ENCODE data around the gene MID1. TPM values are rescaled to one million over a fixed set of nuclear protein-coding genes. Genes with fewer than 3 reads are reported as not detected.

MID1 gene
- total and polyA plus RNA-seq, 2 donors from 2014 or later: 5.3 to 54.1 TPM

GRCh38 chrX:10555846-10556245 lies 64.5 kb downstream of the MID1 start:
- Histone ChIP-seq H3K9ac (ENCODE audit: low read length in 3 of 3) (no peak overlapping the region), H3K9me3 (ENCODE audit: control insufficient read depth in 2 of 3, insufficient read depth in 1 of 3, low read length in 3 of 3) (no peaks in the 10 kb centered on the region), H3K27ac (ENCODE audit: low read depth in 2 of 2, low read length in 2 of 2) (peak overlapping the region in 1 of 2 donors; percentile 37), H3K36me3 (ENCODE audit: control insufficient read depth in 2 of 3, insufficient read depth in 3 of 3, low read length in 3 of 3) (no peaks in the 10 kb centered on the region), H3K27me3 (ENCODE audit: control insufficient read depth, insufficient read depth, low read length) (no peaks in the 10 kb centered on the region), H3K4me1 (ENCODE audit: control insufficient read depth in 2 of 3, insufficient read depth in 2 of 3, low read depth in 1 of 3, low read length in 3 of 3) (no peaks in the 10 kb centered on the region), H3K4me3 (ENCODE audit: low read length in 3 of 3) (no peak overlapping the region)
- DNase-seq: no peak
- intact Hi-C loops (cut with DNase I): no loop called here
- TF ChIP-seq, protein P1, sequence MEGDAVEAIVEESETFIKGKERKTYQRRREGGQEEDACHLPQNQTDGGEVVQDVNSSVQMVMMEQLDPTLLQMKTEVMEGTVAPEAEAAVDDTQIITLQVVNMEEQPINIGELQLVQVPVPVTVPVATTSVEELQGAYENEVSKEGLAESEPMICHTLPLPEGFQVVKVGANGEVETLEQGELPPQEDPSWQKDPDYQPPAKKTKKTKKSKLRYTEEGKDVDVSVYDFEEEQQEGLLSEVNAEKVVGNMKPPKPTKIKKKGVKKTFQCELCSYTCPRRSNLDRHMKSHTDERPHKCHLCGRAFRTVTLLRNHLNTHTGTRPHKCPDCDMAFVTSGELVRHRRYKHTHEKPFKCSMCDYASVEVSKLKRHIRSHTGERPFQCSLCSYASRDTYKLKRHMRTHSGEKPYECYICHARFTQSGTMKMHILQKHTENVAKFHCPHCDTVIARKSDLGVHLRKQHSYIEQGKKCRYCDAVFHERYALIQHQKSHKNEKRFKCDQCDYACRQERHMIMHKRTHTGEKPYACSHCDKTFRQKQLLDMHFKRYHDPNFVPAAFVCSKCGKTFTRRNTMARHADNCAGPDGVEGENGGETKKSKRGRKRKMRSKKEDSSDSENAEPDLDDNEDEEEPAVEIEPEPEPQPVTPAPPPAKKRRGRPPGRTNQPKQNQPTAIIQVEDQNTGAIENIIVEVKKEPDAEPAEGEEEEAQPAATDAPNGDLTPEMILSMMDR (IDR thresholded peaks at IDR 0.05; ENCODE audit: borderline replicate concordance, extremely low read depth, insufficient read depth): no peak
- no peak for FAIRE-seq

GRCh38 chrX:10554612-10555270 lies 65.6 kb downstream of the MID1 start:
- intact Hi-C loops (cut with DNase I): no loop called here
- no peak for FAIRE-seq
- Histone ChIP-seq H3K36me3 (ENCODE audit: control insufficient read depth in 2 of 3, insufficient read depth in 3 of 3, low read length in 3 of 3) (no peaks in the 10 kb centered on the region), H3K4me3 (ENCODE audit: low read length in 3 of 3) (no peak overlapping the region), H3K27ac (ENCODE audit: low read depth in 2 of 2, low read length in 2 of 2) (peak overlapping the region in 1 of 2 donors; percentile 67), H3K4me1 (ENCODE audit: control insufficient read depth in 2 of 3, insufficient read depth in 2 of 3, low read depth in 1 of 3, low read length in 3 of 3) (no peaks in the 10 kb centered on the region), H3K27me3 (ENCODE audit: control insufficient read depth, insufficient read depth, low read length) (no peaks in the 10 kb centered on the region), H3K9me3 (ENCODE audit: control insufficient read depth in 2 of 3, insufficient read depth in 1 of 3, low read length in 3 of 3) (no peaks in the 10 kb centered on the region), H3K9ac (ENCODE audit: low read length in 3 of 3) (no peak overlapping the region)
- DNase-seq: peak in 1 of 5 donors; percentile 62
- TF ChIP-seq, protein P1 (IDR thresholded peaks at IDR 0.05; ENCODE audit: borderline replicate concordance, extremely low read depth, insufficient read depth): no peak

- no peak overlapping the region for H3K27ac ChIP-seq (ENCODE audit: low read depth in 2 of 2, low read length in 2 of 2)
- no peak overlapping the region for H3K9ac ChIP-seq (ENCODE audit: low read length in 3 of 3)
- DNase-seq: no peak
- H3K4me1 ChIP-seq (ENCODE audit: control insufficient read depth in 2 of 3, insufficient read depth in 2 of 3, low read depth in 1 of 3, low read length in 3 of 3): no peaks in the 10 kb centered on the region
- FAIRE-seq: no peak
- TF ChIP-seq, protein P1 (IDR thresholded peaks at IDR 0.05; ENCODE audit: borderline replicate concordance, extremely low read depth, insufficient read depth): no peak
- intact Hi-C loops (cut with DNase I): no loop called here
- no peaks in the 10 kb centered on the region for H3K36me3 ChIP-seq (ENCODE audit: control insufficient read depth in 2 of 3, insufficient read depth in 3 of 3, low read length in 3 of 3)
- H3K4me3 ChIP-seq (ENCODE audit: low read length in 3 of 3): no peak overlapping the region
- no peaks in the 10 kb centered on the region for H3K27me3 ChIP-seq (ENCODE audit: control insufficient read depth, insufficient read depth, low read length)
- no peaks in the 10 kb centered on the region for H3K9me3 ChIP-seq (ENCODE audit: control insufficient read depth in 2 of 3, insufficient read depth in 1 of 3, low read length in 3 of 3)
These were observed 71.1 kb downstream of the MID1 start for GRCh38 chrX:10549280-10549679.

- H3K4me3 ChIP-seq (ENCODE audit: low read length in 3 of 3): no peak overlapping the region
- FAIRE-seq (peak; percentile 3), DNase-seq (no peak)
- no peaks in the 10 kb centered on the region for H3K27me3 ChIP-seq (ENCODE audit: control insufficient read depth, insufficient read depth, low read length)
- intact Hi-C loops (cut with DNase I): no loop called here
- no peaks in the 10 kb centered on the region for H3K4me1 ChIP-seq (ENCODE audit: control insufficient read depth in 2 of 3, insufficient read depth in 2 of 3, low read depth in 1 of 3, low read length in 3 of 3)
- H3K9me3 ChIP-seq (ENCODE audit: control insufficient read depth in 2 of 3, insufficient read depth in 1 of 3, low read length in 3 of 3): no peaks in the 10 kb centered on the region
- TF ChIP-seq, protein P1 (IDR thresholded peaks at IDR 0.05; ENCODE audit: borderline replicate concordance, extremely low read depth, insufficient read depth): no peak
- no peak overlapping the region for H3K9ac ChIP-seq (ENCODE audit: low read length in 3 of 3)
- no peak overlapping the region for H3K27ac ChIP-seq (ENCODE audit: low read depth in 2 of 2, low read length in 2 of 2)
- H3K36me3 ChIP-seq (ENCODE audit: control insufficient read depth in 2 of 3, insufficient read depth in 3 of 3, low read length in 3 of 3): no peaks in the 10 kb centered on the region
These were observed 71.7 kb downstream of the MID1 start for GRCh38 chrX:10548688-10549087.
